ENCODE measurements around the gene LTBR. TPM values are rescaled to one million over a fixed set of nuclear protein-coding genes. Genes with fewer than 3 reads are reported as not detected.
A peak's percentile ranks its signal among the peaks of the same experiment; 100 is the strongest.

Gene LTBR
- total and polyA plus RNA-seq, 4 donors = 15.8 to 138 (median 89.0) TPM

- peak; percentile 32 for TF ChIP-seq TAF1 (conservative IDR thresholded peaks at IDR 0.05)
- TF ChIP-seq, protein P1, sequence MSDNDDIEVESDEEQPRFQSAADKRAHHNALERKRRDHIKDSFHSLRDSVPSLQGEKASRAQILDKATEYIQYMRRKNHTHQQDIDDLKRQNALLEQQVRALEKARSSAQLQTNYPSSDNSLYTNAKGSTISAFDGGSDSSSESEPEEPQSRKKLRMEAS (IDR thresholded peaks at IDR 0.05) = peak; percentile 79
- TF ChIP-seq SP1 (IDR thresholded peaks at IDR 0.05) = peak; percentile 67
- TF ChIP-seq, protein P2, sequence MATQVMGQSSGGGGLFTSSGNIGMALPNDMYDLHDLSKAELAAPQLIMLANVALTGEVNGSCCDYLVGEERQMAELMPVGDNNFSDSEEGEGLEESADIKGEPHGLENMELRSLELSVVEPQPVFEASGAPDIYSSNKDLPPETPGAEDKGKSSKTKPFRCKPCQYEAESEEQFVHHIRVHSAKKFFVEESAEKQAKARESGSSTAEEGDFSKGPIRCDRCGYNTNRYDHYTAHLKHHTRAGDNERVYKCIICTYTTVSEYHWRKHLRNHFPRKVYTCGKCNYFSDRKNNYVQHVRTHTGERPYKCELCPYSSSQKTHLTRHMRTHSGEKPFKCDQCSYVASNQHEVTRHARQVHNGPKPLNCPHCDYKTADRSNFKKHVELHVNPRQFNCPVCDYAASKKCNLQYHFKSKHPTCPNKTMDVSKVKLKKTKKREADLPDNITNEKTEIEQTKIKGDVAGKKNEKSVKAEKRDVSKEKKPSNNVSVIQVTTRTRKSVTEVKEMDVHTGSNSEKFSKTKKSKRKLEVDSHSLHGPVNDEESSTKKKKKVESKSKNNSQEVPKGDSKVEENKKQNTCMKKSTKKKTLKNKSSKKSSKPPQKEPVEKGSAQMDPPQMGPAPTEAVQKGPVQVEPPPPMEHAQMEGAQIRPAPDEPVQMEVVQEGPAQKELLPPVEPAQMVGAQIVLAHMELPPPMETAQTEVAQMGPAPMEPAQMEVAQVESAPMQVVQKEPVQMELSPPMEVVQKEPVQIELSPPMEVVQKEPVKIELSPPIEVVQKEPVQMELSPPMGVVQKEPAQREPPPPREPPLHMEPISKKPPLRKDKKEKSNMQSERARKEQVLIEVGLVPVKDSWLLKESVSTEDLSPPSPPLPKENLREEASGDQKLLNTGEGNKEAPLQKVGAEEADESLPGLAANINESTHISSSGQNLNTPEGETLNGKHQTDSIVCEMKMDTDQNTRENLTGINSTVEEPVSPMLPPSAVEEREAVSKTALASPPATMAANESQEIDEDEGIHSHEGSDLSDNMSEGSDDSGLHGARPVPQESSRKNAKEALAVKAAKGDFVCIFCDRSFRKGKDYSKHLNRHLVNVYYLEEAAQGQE (IDR thresholded peaks at IDR 0.05) = peak; percentile 93
- TF ChIP-seq RAD21 (IDR thresholded peaks at IDR 0.05) = peak; percentile 43 to 67
- no peak for TF ChIP-seq CTCF (IDR thresholded peaks at IDR 0.05; ENCODE audit: low read depth, low read length, missing input control)
- TF ChIP-seq JUND (IDR thresholded peaks at IDR 0.05) = no peak
- TF ChIP-seq RXRA (IDR thresholded peaks at IDR 0.05) = peak; percentile 59 to 72
- peak; percentile 67 for TF ChIP-seq YY1 (IDR thresholded peaks at IDR 0.05)
- TF ChIP-seq HNF4G (IDR thresholded peaks at IDR 0.05) = no peak
- TF ChIP-seq ATF3 (IDR thresholded peaks at IDR 0.05) = no peak
- TF ChIP-seq EGR1 (IDR thresholded peaks at IDR 0.05; ENCODE audit: low read depth in 2 of 2) = peak; percentile 27 to 45
- no peak for TF ChIP-seq FOXA1 (IDR thresholded peaks at IDR 0.05)
- peak; percentile 59 to 64 for TF ChIP-seq HNF4A (conservative IDR thresholded peaks at IDR 0.05)
- no peak for TF ChIP-seq FOXA2 (IDR thresholded peaks at IDR 0.05)
- peak; percentile 68 for TF ChIP-seq NR2F2 (IDR thresholded peaks at IDR 0.05)
- TF ChIP-seq GABPA (IDR thresholded peaks at IDR 0.05 in 1 of 2, conservative IDR thresholded peaks at IDR 0.05 in 1 of 2) = peak in 1 of 2 donors; percentile 76
- TF ChIP-seq, protein P3, sequence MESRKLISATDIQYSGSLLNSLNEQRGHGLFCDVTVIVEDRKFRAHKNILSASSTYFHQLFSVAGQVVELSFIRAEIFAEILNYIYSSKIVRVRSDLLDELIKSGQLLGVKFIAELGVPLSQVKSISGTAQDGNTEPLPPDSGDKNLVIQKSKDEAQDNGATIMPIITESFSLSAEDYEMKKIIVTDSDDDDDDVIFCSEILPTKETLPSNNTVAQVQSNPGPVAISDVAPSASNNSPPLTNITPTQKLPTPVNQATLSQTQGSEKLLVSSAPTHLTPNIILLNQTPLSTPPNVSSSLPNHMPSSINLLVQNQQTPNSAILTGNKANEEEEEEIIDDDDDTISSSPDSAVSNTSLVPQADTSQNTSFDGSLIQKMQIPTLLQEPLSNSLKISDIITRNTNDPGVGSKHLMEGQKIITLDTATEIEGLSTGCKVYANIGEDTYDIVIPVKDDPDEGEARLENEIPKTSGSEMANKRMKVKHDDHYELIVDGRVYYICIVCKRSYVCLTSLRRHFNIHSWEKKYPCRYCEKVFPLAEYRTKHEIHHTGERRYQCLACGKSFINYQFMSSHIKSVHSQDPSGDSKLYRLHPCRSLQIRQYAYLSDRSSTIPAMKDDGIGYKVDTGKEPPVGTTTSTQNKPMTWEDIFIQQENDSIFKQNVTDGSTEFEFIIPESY (IDR thresholded peaks at IDR 0.05) = no peak
- H3K27ac ChIP-seq (ENCODE audit: low read depth in 1 of 2, low read length in 2 of 2) = peak within 1 kb of the TSS; percentile 98 to 99
- no peaks in the 10 kb centered on the region for H3K36me3 ChIP-seq (ENCODE audit: control insufficient read depth in 4 of 4, insufficient read depth in 3 of 4, low read depth in 1 of 4, low read length in 3 of 4)
- peak within 1 kb of the TSS; percentile 98 to 99 for H3K9ac ChIP-seq (ENCODE audit: low read depth in 1 of 2, low read length in 2 of 2)
- H3K27me3 ChIP-seq (ENCODE audit: control insufficient read depth in 4 of 4, insufficient read depth in 4 of 4, low read length in 3 of 4) = no peaks in the 10 kb centered on the region
- H3K4me3 ChIP-seq (ENCODE audit: low read depth in 1 of 3, low read length in 3 of 3) = peak within 1 kb of the TSS; percentile 57 to 99 (median 95)
- no peaks in the 10 kb centered on the region for H3K9me3 ChIP-seq (ENCODE audit: control insufficient read depth in 4 of 4, low read length in 3 of 4)
- WGBS = 0% methylated on average over 21 of the region's 21 CpGs
- peaks cover 5 to 46% (median 32%) of the 10 kb centered on the region in 4 donors for H3K4me1 ChIP-seq (ENCODE audit: control insufficient read depth in 4 of 4, insufficient read depth in 4 of 4, low read length in 3 of 4)
- DNase-seq (ENCODE audit: low spot score) = peak; percentile 53
These were observed 42.4 kb upstream of the LTBR start, which contains the start of gene TNFRSF1A for GRCh38 chr12:6341417-6342139. Gene TNFRSF1A, minus strand, starts transcription at chr12:6342076. Its CDS starts 262 bp downstream, at chr12:6341814.
